ENCODE measurements around the gene FAM43B. TPM values are rescaled to one million over a fixed set of nuclear protein-coding genes. Genes with fewer than 3 reads are reported as not detected.

FAM43B gene
- total and polyA plus RNA-seq, 2 donors (not counting 1 experiment from before 2014, with no cell fraction given): not detected

DNA sequence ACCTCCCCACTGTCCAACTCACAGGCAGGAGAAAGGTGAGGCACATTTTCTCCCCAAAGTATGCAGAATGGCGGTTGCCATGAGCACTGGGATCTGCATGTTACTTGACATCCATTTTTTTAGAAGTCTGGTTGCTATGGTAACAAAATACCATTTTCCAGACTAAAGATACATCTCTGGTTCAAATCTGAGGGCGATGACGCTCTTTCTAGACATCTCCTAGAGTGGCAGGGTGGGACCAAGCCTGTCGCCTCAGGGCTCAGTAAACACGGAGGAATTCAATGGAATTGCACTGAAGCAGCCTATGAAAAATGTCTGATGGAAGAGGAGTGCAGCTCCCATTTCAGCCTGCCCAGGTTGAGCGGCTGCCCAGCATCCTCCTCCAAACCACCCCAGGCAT, 21.5 kb upstream of the FAM43B start:
- Histone ChIP-seq H3K9me3 (ENCODE audit: control extremely low read depth in 1 of 3, control insufficient read depth in 2 of 3, insufficient read depth in 1 of 3, low read length in 2 of 3) (no peaks in the 10 kb centered on the region), H4K20me1 (ENCODE audit: control insufficient read depth, insufficient read depth, low read length, poor library complexity, severe bottlenecking) (no peaks in the 10 kb centered on the region), H2AFZ (ENCODE audit: insufficient read depth, low read depth, low read length, poor library complexity, severe bottlenecking) (no peak overlapping the region), H3K27me3 (replicated peaks in 1 of 4; ENCODE audit: control extremely low read depth in 1 of 4, control insufficient read depth in 3 of 4, insufficient read depth in 4 of 4, low read length in 3 of 4) (peaks cover 0 to 36% (median 12%) of the 10 kb centered on the region in 4 experiments), H3K9ac (ENCODE audit: low read length) (no peak overlapping the region), H3K4me1 (ENCODE audit: control insufficient read depth in 2 of 2, insufficient read depth in 2 of 2, low read length in 2 of 2) (no peaks in the 10 kb centered on the region), H3K27ac (ENCODE audit: low read length in 2 of 2) (no peak overlapping the region), H3K4me2 (replicated peaks; ENCODE audit: low read depth, low read length, poor library complexity, severe bottlenecking) (no peak overlapping the region), H3K36me3 (replicated peaks in 1 of 2; ENCODE audit: control extremely low read depth in 1 of 2, control insufficient read depth in 1 of 2, extremely low read depth in 1 of 2, insufficient read depth in 2 of 2, low read length in 1 of 2) (no peaks in the 10 kb centered on the region), H3K79me2 (ENCODE audit: control insufficient read depth, insufficient read depth, low read length) (no peaks in the 10 kb centered on the region), H3K4me3 (ENCODE audit: control extremely low read depth in 1 of 5, extremely low read depth in 1 of 5, insufficient read depth in 1 of 5, low read depth in 2 of 5, low read length in 4 of 5) (no peak overlapping the region)
- no peak for ATAC-seq (ENCODE audit: low read depth)
- POLR2A ChIA-PET: no interaction called here
- no peak for DNase-seq
- CTCF ChIA-PET: no interaction called here
- H3K9me3 Mint-ChIP-seq (ENCODE audit: insufficient read depth): no peaks in the 10 kb centered on the region
- no peaks in the 10 kb centered on the region for H3K4me1 Mint-ChIP-seq
- intact Hi-C loops (cut with micrococcal nuclease): no loop called here
- H3K4me3 Mint-ChIP-seq: no peak overlapping the region
- H3K27me3 Mint-ChIP-seq: peaks cover 74% of the 10 kb centered on the region
- TF ChIP-seq EZH2 (IDR thresholded peaks at IDR 0.05; ENCODE audit: borderline replicate concordance, insufficient read depth, low read depth, low read length, poor library complexity, severe bottlenecking): no peak
- TF ChIP-seq, protein P1, sequence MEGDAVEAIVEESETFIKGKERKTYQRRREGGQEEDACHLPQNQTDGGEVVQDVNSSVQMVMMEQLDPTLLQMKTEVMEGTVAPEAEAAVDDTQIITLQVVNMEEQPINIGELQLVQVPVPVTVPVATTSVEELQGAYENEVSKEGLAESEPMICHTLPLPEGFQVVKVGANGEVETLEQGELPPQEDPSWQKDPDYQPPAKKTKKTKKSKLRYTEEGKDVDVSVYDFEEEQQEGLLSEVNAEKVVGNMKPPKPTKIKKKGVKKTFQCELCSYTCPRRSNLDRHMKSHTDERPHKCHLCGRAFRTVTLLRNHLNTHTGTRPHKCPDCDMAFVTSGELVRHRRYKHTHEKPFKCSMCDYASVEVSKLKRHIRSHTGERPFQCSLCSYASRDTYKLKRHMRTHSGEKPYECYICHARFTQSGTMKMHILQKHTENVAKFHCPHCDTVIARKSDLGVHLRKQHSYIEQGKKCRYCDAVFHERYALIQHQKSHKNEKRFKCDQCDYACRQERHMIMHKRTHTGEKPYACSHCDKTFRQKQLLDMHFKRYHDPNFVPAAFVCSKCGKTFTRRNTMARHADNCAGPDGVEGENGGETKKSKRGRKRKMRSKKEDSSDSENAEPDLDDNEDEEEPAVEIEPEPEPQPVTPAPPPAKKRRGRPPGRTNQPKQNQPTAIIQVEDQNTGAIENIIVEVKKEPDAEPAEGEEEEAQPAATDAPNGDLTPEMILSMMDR (IDR thresholded peaks at IDR 0.05): no peak
- H3K27ac Mint-ChIP-seq: no peak overlapping the region
- 92% methylated on average over 5 of the region's 6 CpGs for WGBS (ENCODE audit: insufficient coverage)

DNA sequence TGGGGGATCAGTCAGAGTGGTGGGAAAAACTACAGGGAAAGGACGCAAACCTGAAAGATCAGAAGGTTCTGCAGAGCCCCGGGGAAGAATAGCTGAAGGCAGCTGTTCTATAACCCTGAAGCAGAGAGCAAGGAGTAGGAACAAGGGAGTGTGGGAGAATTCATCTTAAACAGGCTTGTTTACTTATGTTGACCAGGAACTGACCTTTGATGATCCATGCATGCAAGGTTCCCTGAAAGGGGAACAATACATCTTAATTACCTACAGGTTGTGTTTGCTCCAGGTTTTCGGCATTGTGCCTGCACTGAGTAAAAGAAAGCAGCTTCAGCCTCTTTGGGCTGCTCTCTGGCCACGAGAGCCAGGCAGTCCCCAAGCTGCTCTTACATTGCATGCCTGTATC, 18.7 kb upstream of the FAM43B start:
- no peak overlapping the region for H3K27ac Mint-ChIP-seq
- H3K4me3 ChIP-seq (ENCODE audit: control extremely low read depth in 1 of 5, extremely low read depth in 1 of 5, insufficient read depth in 1 of 5, low read depth in 2 of 5, low read length in 4 of 5): no peak overlapping the region
- no peaks in the 10 kb centered on the region for H3K79me2 ChIP-seq (ENCODE audit: control insufficient read depth, insufficient read depth, low read length)
- no peaks in the 10 kb centered on the region for H4K20me1 ChIP-seq (ENCODE audit: control insufficient read depth, insufficient read depth, low read length, poor library complexity, severe bottlenecking)
- no peak overlapping the region for H3K4me3 Mint-ChIP-seq
- intact Hi-C loops (cut with micrococcal nuclease): no loop called here
- H2AFZ ChIP-seq (ENCODE audit: insufficient read depth, low read depth, low read length, poor library complexity, severe bottlenecking): no peak overlapping the region
- H3K9me3 ChIP-seq (ENCODE audit: control extremely low read depth in 1 of 3, control insufficient read depth in 2 of 3, insufficient read depth in 1 of 3, low read length in 2 of 3): no peaks in the 10 kb centered on the region
- H3K9me3 Mint-ChIP-seq (ENCODE audit: insufficient read depth): no peaks in the 10 kb centered on the region
- H3K36me3 ChIP-seq (replicated peaks in 1 of 2; ENCODE audit: control extremely low read depth in 1 of 2, control insufficient read depth in 1 of 2, extremely low read depth in 1 of 2, insufficient read depth in 2 of 2, low read length in 1 of 2): no peaks in the 10 kb centered on the region
- ATAC-seq (ENCODE audit: low read depth): no peak
- WGBS (ENCODE audit: insufficient coverage): 77% methylated on average over 4 of the region's 4 CpGs
- POLR2A ChIA-PET: no interaction called here
- H3K27ac ChIP-seq (ENCODE audit: low read length in 2 of 2): no peak overlapping the region
- CTCF ChIA-PET: no interaction called here
- peaks cover 0 to 23% (median 12%) of the 10 kb centered on the region in 4 experiments for H3K27me3 ChIP-seq (replicated peaks in 1 of 4; ENCODE audit: control extremely low read depth in 1 of 4, control insufficient read depth in 3 of 4, insufficient read depth in 4 of 4, low read length in 3 of 4)
- no peaks in the 10 kb centered on the region for H3K4me1 Mint-ChIP-seq
- H3K4me1 ChIP-seq (ENCODE audit: control insufficient read depth in 2 of 2, insufficient read depth in 2 of 2, low read length in 2 of 2): no peaks in the 10 kb centered on the region
- DNase-seq: no peak
- TF ChIP-seq, protein P1 (IDR thresholded peaks at IDR 0.05): no peak
- TF ChIP-seq EZH2 (IDR thresholded peaks at IDR 0.05; ENCODE audit: borderline replicate concordance, insufficient read depth, low read depth, low read length, poor library complexity, severe bottlenecking): no peak
- H3K9ac ChIP-seq (ENCODE audit: low read length): no peak overlapping the region
- peaks cover 67% of the 10 kb centered on the region for H3K27me3 Mint-ChIP-seq
- no peak overlapping the region for H3K4me2 ChIP-seq (replicated peaks; ENCODE audit: low read depth, low read length, poor library complexity, severe bottlenecking)

Data from B cell (primary cell).